Measurements from ENCODE around the gene SCNN1G. TPM values are rescaled to one million over a fixed set of nuclear protein-coding genes. Genes with fewer than 3 reads are reported as not detected.

The SCNN1G gene
- total and polyA plus RNA-seq, 2 of the 13 experiments (the other 11 are each of a cell fraction or from before 2014, with no cell fraction given), result not detected

DNA sequence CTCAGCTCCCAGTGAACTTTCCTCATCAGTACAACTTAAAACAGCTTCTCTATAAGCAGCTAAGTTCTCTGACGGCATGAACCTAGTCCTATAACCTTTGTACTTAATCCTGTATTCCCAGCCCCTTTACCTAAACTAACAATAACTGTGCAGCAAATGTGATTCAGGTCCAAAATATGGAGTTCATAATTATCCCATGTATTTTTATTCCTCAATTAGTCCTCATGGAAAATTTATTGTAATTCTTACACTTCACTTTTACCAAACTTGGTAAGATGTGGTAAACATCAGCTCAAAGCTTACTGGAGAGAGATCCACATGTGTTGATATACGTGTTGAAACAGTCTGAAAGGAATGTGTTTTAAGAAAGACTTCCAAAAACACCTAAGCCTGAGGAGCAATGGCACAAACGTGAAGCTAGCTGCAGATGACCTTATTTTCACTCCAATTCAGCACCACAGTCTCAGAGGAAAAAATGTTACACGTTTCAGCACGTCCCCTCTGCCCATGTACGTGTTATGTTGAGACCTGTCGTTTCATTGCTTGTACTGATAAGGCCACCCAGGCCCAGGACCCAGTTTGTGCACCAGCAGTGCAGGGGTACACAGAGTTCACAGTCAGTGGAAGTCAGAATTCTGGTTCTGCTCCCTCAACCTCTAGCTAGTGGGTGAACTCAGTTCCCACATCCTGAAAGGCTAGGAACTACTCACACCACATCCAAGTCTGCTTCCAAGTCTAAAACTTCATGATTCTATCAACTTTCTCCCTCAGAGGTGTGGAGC lies 40.4 kb upstream of the SCNN1G start (continued):
- no peak for TF ChIP-seq ZNF335 (CRISPR knock-in tag; IDR thresholded peaks at IDR 0.05)
- TF ChIP-seq REXO4 (CRISPR knock-in tag; IDR thresholded peaks at IDR 0.05; ENCODE audit: borderline replicate concordance), result no peak
- no peak for TF ChIP-seq CAMTA2 (CRISPR knock-in tag; IDR thresholded peaks at IDR 0.05; ENCODE audit: borderline replicate concordance)
- no peak for TF ChIP-seq ZNF792 (CRISPR knock-in tag; IDR thresholded peaks at IDR 0.05)
- TF ChIP-seq AGO2 (optimal IDR thresholded peaks at IDR 0.05; ENCODE audit: low read depth, low read length), result no peak
- TF ChIP-seq MBNL3 (CRISPR knock-in tag; conservative IDR thresholded peaks at IDR 0.05), result no peak
- TF ChIP-seq, protein P1, sequence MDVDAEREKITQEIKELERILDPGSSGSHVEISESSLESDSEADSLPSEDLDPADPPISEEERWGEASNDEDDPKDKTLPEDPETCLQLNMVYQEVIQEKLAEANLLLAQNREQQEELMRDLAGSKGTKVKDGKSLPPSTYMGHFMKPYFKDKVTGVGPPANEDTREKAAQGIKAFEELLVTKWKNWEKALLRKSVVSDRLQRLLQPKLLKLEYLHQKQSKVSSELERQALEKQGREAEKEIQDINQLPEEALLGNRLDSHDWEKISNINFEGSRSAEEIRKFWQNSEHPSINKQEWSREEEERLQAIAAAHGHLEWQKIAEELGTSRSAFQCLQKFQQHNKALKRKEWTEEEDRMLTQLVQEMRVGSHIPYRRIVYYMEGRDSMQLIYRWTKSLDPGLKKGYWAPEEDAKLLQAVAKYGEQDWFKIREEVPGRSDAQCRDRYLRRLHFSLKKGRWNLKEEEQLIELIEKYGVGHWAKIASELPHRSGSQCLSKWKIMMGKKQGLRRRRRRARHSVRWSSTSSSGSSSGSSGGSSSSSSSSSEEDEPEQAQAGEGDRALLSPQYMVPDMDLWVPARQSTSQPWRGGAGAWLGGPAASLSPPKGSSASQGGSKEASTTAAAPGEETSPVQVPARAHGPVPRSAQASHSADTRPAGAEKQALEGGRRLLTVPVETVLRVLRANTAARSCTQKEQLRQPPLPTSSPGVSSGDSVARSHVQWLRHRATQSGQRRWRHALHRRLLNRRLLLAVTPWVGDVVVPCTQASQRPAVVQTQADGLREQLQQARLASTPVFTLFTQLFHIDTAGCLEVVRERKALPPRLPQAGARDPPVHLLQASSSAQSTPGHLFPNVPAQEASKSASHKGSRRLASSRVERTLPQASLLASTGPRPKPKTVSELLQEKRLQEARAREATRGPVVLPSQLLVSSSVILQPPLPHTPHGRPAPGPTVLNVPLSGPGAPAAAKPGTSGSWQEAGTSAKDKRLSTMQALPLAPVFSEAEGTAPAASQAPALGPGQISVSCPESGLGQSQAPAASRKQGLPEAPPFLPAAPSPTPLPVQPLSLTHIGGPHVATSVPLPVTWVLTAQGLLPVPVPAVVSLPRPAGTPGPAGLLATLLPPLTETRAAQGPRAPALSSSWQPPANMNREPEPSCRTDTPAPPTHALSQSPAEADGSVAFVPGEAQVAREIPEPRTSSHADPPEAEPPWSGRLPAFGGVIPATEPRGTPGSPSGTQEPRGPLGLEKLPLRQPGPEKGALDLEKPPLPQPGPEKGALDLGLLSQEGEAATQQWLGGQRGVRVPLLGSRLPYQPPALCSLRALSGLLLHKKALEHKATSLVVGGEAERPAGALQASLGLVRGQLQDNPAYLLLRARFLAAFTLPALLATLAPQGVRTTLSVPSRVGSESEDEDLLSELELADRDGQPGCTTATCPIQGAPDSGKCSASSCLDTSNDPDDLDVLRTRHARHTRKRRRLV (CRISPR knock-in tag; IDR thresholded peaks at IDR 0.05), result no peak
- no peak for TF ChIP-seq MYNN (CRISPR knock-in tag; IDR thresholded peaks at IDR 0.05; ENCODE audit: low read depth)
- TF ChIP-seq SKI (IDR thresholded peaks at IDR 0.05; ENCODE audit: partially characterized antibody), result no peak
- TF ChIP-seq, protein P2, sequence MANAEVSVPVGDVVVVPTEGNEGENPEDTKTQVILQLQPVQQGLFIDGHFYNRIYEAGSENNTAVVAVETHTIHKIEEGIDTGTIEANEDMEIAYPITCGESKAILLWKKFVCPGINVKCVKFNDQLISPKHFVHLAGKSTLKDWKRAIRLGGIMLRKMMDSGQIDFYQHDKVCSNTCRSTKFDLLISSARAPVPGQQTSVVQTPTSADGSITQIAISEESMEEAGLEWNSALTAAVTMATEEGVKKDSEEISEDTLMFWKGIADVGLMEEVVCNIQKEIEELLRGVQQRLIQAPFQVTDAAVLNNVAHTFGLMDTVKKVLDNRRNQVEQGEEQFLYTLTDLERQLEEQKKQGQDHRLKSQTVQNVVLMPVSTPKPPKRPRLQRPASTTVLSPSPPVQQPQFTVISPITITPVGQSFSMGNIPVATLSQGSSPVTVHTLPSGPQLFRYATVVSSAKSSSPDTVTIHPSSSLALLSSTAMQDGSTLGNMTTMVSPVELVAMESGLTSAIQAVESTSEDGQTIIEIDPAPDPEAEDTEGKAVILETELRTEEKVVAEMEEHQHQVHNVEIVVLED (CRISPR knock-in tag; IDR thresholded peaks at IDR 0.05; ENCODE audit: borderline replicate concordance), result peak; percentile 50; the same call in 1 of the 2 replicates
- no peak for TF ChIP-seq PTBP1 (IDR thresholded peaks at IDR 0.05; ENCODE audit: low read depth, low read length, poor library complexity, severe bottlenecking)
- TF ChIP-seq, protein P3, sequence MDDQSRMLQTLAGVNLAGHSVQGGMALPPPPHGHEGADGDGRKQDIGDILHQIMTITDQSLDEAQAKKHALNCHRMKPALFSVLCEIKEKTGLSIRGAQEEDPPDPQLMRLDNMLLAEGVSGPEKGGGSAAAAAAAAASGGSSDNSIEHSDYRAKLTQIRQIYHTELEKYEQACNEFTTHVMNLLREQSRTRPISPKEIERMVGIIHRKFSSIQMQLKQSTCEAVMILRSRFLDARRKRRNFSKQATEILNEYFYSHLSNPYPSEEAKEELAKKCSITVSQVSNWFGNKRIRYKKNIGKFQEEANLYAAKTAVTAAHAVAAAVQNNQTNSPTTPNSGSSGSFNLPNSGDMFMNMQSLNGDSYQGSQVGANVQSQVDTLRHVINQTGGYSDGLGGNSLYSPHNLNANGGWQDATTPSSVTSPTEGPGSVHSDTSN (CRISPR knock-in tag; IDR thresholded peaks at IDR 0.05; ENCODE audit: borderline replicate concordance), result no peak
- TF ChIP-seq RXRA (CRISPR knock-in tag; IDR thresholded peaks at IDR 0.05), result peak; percentile 36; the same call in 1 of the 2 replicates
- TF ChIP-seq EZH2 (conservative IDR thresholded peaks at IDR 0.05; ENCODE audit: low read depth, low read length), result no peak
- no peak for TF ChIP-seq ZBTB42 (CRISPR knock-in tag; IDR thresholded peaks at IDR 0.05)
- TF ChIP-seq ZNF501 (CRISPR knock-in tag; IDR thresholded peaks at IDR 0.05), result peak; percentile 58; the same call in 1 of the 2 replicates
- TF ChIP-seq ZMYM4 (CRISPR knock-in tag; IDR thresholded peaks at IDR 0.05), result peak; percentile 62
- TF ChIP-seq TERF1 (CRISPR knock-in tag; IDR thresholded peaks at IDR 0.05), result no peak
- TF ChIP-seq, protein P4, sequence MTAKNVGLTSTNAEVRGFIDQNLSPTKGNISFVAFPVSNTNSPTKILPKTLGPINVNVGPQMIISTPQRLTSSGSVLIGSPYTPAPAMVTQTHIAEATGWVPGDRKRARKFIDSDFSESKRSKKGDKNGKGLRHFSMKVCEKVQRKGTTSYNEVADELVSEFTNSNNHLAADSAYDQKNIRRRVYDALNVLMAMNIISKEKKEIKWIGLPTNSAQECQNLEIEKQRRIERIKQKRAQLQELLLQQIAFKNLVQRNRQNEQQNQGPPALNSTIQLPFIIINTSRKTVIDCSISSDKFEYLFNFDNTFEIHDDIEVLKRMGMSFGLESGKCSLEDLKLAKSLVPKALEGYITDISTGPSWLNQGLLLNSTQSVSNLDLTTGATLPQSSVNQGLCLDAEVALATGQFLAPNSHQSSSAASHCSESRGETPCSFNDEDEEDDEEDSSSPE (CRISPR knock-in tag; IDR thresholded peaks at IDR 0.05), result no peak

Measured in HepG2 (cell line).